GF-D8 (cell line): ENCODE measurements around the gene STMP1.
"Not testable (repeated sequence)": the region's sequence is repeated elsewhere in the genome, so short reads cannot be mapped to it uniquely, and the experiment has no call there.

Experiments
- DNase-seq: peaks from one replicate; lab custom pipeline; 2025; lab: John Stamatoyannopoulos, UW

Gene STMP1

DNA sequence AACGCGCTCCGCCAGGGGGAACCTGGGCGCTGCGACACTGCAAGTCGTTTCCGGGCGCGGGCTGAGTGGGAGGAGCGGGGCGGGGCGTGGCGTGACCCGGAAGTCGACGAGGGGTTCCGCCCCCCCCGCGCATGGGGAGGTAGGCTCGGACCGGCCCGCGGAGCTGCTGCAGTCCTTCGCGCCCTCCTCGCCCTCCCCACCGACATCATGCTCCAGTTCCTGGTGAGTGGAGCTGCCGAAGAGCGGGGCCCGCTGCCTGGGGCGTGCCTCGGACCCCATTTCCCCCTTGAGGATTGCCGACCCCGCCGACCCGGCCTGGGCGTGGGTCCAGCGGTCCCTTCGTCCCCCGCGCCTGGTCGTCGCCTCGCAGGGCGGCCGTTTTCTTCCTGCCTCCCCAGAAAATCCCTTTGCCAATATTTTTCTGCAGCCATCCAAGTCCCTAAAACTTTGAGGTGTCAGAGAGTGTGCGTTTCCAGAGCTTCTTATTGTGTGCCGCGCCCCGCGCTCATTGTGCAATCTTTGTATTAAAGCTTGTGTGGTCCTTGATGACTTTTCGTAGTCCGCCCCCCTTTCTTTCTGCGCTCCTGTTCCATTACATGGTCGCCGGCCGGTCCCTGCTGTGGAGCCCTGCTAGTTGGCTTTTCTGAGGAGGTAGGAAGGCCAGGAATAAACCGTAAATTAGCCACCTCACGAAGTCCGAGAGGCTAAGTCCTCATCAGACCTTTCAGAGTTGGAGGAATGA, at the start of gene STMP1:
TSS of gene STMP1 (plus strand) at position 142 of the 742 bp plus-strand sequence.
- peak; percentile 87 for DNase-seq

DNA sequence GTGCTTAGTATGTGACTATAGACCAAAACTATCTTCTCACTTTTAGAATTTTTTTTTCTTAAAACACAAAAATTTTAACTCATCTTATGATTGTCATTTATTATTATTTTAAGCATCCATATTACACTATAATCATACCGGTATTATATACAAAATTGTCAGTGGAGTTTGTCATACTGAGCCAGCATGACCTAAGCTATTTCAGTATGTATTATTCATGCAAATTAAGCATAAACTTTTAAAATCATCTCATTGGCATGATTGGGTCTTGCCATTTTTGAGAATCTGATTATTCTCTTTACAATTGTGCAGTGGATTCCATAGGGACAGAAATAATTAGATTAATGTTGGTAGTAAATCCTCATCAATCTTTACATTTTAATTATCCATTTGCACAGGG, 46.2 kb upstream of the STMP1 start:
- DNase-seq: no peak

DNA sequence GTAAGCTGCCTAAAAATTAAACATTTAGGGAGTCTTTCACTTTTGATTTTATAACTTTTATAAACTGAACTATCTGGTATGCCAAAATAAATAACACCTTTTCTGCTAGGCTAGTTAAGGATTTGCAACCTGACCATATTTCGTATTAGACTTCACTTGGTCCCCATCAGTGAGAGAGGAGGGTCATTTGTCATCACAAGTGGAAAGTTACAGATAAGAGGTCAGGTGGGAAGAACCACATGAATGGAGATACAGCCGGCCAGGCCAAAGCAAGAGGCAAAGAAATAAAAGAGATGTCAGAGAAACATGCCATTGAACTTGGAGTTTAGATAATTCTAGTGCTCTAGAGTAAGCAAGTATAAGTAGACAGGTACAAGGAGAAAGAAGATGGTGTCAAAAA, 44.5 kb upstream of the STMP1 start:
- DNase-seq: no peak

DNA sequence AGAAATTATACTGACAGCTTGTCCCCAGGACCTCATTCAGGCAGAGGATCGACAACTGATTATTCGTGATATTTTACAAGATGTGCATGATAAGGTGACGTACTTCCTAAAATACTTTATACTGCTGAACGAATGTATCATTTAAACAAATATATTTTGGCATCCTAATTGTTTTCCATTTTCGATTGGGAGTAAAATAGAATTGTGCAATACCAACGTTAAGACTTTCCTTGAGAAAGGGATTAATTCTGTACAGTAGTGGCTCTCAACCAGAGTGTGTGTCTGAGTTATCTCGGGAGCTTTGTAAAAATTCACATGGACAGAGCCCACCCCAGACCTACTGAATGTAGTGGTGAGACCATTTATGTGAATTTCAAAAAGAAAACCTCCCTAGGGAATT, 43.8 kb upstream of the STMP1 start:
- DNase-seq: no peak

DNA sequence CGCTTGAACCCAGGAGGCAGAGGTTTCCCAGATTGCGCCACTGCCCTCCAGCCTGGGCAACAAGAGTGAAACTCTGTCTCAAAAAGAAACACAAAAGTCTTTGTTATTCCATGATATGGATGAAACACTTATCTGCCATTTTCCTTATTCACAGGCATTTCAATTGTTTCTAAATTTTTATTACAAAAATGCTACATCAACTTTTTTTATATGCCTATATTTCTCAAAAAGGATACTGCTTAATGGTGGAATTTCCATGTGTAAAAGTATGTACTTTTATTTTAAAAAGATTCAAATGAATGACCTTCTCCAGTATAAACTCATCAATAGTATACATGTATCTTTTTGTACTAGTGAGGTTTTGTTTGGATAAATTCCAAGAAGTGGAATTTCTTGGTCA, 41.9 kb upstream of the STMP1 start:
- DNase-seq: no peak

DNA sequence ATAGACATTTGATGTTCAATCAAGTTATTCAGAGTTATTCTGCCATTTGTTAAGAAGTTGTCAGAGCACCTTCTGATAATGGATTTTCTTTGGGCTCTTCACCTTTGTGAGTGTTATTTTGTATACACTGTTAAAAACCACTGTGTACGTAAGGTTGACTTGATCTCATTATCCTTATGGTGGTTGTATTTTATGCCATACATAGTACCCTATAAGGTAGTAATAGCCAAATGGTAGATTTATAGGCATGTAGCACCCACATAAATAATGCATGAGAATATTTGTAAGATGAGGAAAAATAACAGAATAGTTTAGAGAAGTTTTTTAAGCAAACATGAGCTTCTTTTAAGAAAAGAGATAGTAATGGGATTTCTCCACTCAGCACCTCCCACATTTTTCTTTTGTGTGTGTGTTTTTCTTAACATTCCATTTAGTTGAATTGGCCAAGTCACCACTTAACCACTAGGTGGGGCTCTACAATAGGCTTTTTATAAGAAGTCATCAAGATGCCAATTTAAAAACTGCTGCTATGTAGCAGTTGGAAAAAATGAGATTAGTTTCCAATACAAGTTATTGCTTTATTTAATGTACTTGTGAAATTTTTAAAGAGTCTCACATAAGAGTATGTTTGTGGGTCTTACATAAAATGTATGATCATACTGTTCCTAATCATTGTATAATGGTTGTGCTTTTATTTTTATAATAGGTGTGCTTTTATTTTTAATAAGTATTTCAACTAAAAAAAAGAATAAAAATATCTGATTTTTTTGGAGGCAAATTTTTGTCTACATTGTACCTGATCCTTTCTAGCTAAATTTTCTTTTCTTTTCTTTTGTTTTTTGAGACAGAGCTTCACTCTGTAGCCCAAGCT, 41.1 kb upstream of the STMP1 start:
- DNase-seq: peak; percentile 38

DNA sequence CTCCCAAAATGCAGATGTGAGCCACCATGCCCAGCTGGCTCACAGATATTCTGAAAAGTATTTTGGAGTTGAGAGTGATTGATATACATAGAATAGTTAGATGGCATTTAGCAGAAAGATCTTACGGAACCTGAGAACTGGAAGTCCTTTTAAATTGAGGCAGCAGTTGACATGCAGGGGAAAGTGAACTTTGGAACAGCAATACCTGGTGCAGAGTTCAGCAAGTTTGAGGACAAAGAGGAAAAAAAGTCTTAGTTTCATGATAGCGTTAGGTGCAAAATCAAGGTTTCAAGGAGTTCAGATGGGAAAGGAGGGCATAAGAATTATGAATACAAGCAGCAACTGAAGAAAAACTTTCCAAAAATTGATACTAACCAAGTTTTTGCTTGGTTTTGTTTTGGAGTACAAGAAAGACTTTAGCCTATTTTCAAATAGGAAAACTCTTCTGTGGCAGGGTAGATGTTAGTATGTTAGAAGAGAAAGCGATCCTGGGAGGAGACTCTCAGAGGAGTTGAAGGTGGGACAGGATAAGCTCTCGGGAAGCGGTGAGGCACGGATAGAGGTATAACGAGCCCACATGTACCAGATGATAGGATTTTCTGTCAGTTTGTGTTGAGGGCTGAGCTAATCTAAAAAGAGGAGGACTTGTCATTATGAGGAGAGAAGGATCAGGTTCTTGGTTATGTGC, 28.0 kb upstream of the STMP1 start:
- no peak for DNase-seq

DNA sequence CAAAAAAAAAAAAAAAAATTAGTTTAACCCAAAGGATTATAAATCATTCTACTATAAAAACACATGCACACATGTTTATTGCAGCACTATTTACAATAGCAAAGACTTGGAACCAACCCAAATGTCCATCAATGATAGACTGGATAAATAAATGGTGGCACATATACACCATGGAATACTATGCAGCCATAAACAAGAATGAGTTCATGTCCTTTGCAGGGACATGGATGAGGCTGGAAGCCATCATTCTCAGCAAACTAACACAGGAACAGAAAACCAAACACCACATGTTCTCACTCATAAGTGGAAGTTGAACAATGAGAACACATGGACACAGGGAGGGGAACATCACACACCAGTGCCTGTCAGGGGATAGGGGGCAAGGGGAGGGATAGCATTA, 22.6 kb upstream of the STMP1 start:
- not testable (repeated sequence) for DNase-seq

DNA sequence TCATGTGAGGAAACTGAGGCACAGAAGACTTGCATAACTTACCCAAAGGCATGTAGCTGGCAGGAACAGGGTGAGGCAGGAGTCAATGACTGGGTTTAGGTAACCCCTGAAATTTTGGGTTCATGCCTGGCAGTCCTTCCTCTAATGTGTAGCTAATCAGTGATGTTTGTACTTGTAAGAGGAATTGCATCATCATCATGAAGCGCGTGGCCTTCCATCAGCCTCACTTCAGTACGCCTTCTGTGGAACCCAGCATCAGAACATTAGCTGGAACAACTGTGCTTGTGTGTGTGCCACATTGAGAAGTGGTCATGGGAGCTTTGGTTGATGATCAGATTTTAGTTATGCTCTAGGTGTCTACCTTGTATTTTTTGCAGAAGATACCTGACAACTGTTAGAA, 18.2 kb upstream of the STMP1 start:
- no peak for DNase-seq

DNA sequence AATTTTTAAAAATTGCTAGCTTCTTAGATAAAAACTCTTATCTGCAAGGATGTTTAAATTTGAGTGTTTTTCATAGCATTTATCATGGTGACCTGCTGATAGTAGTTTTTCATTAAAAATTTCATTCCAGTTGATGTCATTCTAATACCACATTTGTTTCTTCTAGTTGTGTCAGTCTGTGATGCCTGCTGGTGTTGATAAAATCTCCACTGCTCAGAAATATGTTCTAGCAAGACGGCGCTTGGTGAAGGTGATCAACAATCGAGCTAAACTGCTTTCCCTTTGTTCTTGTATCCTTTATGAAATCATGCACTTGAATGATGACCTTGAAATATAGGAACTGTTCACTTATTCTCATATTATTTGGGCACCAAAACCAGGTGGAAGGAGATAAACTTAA, 17.6 kb upstream of the STMP1 start:
- DNase-seq: no peak

DNA sequence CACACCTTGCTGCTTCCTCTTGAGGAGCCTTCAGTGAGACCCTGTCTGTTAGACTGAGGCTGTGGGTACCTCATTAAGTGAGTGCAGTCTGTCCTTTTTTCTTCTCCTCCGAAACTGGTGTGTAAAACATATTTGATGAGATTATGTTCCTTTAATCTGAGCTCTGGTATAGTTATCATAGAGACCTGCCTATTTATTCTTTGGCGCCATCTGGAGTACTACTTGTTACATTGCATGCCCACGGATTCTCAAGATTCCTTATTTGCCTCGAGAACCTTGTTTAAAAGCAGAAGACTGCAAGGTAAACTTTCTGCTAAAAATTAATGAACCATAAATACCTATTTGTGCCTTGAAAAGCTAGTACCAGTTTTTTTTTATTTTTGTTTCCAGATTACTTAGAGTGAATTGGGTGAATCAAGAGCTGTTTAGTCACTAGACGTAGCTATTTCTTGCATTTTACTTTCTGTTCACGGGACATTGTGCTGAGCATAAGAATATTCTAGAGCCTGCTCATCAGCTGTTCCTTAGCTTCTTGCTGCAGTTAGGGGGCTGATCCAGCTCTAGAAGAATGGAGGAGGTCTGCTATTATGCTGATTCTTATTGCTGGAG, 16.9 kb upstream of the STMP1 start:
- DNase-seq: no peak

DNA sequence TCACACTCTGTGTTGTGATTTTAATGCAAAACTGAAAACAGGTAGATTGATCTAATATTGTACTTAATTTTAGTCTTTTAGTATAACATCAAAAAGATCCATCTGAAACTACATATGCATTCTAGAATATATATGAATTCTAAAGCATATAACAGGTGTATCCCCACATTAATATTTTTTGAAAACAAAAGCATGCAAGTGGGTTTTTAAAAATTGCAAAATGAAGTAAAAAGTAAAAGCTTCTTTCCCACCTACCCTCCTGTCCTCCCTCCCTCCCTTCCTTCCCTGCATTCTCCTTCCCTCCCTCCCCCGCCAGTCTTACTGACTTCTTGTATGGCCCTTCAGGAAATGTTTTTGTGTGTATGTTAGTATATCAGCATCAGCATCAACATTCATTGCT, 14.6 kb upstream of the STMP1 start:
- DNase-seq: no peak

DNA sequence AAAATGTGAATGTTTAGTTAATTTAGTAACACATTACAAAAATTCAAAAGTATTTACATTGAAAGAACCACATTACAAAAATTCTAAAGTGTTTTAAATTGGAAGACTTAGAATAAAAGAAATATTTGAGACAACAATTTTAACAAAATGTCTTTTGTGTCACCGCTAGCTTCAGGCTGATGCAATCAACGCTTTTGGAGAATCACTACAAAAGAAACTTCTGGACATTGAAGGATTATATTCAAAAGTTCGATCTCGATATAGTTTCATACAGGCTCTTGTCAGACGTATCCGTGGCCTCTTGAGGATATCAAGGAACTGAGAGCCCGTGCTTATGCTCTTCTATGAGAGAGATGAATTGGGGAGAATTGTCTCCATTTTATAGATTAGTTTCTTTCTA, 14.1 kb upstream of the STMP1 start:
- DNase-seq: no peak

DNA sequence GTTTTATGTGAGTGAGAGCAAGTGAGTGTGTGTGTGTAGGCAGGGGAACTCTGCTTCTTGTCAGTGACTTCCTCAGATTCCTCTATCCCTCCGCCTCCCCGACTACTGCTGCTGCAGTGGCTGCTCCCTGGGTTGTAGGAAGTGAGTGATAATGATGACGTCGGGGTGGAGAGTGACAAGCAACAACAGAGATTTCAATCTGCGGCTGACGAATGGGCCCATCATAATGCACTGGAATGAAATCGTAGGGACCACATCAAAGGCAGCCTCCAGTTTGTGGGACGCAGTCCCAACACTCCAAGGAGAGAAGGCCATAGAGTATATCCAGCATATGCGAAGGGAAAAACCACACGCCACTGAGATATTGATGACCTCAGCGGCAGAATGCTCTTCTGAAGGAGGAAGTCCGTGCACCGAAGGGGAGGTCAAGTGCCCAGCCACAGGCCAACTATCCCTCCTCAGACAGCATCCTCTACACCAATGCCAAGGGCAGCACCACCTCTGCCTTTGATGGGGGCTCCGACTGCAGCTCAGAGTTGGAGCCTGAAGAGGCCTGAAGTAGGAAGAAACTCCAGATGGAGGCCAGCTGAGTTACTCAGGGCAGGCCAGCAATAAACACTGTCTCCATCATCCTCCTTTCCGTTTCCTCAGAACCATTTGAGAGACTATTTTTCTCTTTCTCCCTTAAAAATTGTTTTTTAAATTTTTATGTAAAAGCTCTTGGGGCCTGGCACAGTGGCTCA, 11.3 kb upstream of the STMP1 start:
- DNase-seq: no peak

DNA sequence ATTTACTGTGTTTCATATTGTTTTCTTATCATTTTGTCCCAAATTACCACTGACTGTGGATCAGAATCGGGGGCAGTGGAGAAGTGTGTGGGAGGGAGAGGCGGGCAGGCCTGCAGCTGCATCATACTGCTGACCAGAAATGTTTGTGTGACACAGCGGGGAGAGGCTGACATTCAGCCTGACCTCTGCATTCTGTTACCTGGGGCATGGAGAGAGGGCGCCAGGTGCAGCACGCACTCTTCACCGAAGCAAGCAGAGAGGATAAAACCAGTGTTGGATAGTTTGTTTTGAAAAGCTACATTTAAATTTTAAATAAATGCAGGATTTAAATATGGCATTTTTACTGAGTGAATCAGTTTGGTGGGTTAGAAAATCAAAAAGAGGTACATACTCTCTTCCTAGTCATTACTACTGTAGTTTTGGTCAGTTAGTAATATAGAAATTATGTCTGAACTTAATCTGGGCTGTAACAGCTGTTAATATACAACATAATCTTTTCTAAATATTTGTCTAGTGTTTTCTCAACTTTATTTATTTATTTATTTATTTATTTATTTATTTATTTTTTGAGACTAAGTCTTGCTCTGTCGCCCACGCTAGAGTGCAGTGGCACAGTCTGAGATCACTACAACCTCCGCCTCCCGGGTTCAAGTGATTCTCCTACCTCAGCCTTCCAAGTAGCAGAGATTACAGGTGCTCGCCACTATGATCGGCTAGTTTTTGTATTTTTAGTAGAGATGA, 8.8 kb upstream of the STMP1 start:
- no peak for DNase-seq

DNA sequence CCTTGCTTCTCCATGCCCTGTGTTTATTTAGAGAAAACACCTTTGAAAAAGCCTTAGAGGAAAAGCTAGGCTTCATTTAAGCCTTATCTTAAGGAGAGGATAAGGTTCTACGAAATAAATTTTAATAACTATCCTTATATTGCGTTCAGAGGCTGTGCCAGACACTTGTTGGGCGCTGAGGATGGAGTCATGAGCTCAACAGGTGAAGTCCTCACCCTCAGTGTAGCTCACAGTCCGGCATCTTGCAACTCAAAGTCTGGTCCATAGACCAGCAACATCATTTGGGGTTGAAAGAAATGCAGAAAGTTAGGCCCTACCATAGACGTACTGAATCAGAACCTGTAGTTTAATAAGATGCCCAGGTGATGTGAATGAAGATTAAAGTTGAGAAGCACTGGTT, 3.8 kb upstream of the STMP1 start:
- DNase-seq: no peak

DNA sequence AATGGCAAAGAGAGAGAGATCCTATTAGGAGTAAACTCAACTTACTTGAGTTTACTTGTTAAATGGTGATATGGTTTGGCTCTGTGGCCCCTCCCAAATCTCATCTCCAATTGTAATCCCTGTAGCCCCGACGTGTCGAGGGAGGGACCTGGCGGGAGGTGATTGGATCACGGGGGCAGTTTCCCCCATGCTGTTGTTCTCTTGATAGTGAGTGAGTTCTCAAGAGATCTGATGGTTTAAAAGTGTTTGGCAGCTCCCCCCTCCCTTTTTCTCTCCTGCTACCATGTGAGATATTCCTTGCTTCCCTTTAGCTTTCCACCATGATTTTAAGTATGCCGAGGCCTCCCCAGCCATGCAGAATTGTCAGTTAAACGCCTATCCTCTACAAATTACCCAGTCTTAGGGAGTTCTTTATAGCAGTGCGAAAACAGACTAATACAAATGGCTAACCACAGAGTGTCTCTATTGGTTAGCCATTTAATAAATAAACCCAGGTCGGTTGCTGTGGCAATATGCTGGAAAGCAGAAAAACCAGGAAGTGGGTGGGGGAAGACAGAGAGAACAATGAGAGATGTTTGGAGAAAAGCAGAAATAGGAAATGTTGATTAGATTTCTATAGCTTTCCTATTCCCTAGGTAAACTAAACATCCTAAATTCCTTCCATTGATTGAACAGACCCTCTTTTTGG, 3.0 kb upstream of the STMP1 start:
- peak; percentile 48 for DNase-seq

DNA sequence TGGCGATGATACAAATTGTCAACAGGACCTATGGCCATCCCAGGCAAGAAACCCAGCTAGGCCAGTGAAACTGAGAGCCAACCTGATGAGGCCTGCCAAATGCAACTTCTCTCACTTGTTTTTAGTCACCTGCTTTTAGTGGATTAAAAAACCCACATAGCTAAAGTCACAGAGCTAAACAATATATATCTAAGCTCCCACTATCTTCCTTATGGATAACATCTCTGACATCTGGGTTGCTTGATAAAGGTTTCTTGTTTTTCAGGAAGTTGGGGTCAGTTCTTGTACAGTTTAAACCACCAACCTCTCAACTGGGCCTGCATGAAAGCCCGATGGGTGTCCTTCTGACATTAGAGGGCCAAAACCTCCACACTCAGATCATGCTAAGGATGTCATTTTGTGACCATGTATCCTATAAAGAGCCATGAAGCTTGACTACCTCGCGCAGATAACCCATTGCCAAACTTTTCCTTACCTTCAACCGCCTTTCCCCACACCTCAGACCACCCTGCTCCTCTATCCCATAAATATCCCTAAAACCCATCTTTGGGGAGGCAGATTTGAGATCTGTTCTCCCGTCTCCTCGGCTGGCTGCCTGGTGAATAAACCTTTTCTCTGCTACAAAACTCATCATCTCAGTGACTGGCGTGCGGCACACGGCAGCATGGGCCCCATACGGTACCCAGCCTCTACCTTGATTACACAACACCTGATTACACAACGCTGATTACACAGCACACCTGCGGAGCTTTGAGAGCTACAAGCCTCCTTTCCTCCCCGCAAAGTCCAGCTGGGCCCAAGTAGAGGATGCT, 797 bp upstream of the STMP1 start:
- DNase-seq: peak; percentile 90

DNA sequence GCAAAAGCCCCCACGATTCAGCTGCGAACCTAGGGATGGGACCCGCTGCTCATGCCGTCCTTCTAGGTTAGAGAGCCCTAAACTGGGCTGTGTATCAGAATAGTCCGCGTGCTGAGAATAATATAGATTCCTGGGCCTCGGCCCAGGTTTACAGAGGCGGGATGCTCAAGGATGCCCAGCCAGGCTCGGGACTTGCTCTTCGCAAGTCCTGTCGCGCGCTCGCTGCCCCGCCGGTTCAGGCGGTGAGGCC, 266 bp upstream of the STMP1 start:
- no peak for DNase-seq

DNA sequence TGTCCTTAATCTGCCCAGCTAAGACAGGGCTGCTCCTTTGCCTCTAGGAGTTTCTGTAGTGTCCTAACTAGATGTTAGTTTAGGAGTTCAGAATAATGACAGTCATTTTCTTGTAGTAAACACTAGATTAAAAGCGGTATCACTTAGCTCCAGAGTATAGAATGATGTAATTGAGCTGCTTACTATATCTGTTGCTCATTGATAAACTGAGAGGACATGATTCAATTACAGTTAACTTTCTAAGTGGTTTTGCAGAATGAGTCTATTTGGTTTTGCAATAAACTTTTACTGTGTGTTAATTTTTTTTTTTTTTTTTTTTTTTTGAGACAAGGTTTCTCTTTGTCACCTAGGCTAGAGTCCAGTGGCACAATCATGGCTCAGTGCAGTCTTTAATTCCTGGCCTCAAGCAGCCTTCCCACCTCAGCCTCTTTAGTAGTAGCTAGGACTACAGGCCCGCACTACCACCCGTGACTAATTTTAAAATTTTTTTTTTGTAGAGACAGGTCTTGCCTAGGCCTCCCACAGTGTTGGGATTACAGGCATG, 1.8 kb downstream of the STMP1 start:
- no peak for DNase-seq
